GM21825 (cell line): ENCODE results near the gene WNT6.

Experiments used
- ATAC-seq: cut with Tn5 transposase; IDR thresholded peaks from one replicate; pipeline ENCODE4 v1.9.1; 2021; ENCODE audit warnings: mild to moderate bottlenecking, moderate library complexity; ENCODE audit not compliant: unreplicated experiment

WNT6 gene

GRCh38 chr2:218920504-218920903 lies 60.9 kb downstream of the WNT6 start:
- no peak for ATAC-seq
